ENCODE measurements around the gene FGFBP1.
"Not testable (repeated sequence)": the region's sequence is repeated elsewhere in the genome, so short reads cannot be mapped to it uniquely, and the experiment has no call there.

DNA sequence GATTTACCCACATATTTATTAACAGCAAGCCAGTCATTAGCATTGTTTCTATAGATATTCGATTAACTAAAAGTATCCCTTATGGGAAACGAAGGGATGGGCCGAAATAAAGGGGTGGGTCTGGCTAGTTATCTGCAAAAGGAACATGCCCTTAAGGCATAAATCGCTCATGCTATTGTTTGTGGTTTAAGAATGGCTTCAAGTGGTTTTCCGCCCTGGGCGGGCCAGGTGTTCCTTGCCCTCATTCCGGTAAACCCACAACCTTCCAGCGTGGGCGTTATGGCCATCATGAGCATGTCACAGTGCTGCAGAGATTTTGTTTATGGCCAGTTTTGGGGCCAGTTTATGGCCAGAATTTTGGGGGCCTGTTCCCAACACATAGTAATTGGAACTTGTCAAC lies 22.2 kb downstream of the FGFBP1 start:
- TF ChIP-seq, protein P1, sequence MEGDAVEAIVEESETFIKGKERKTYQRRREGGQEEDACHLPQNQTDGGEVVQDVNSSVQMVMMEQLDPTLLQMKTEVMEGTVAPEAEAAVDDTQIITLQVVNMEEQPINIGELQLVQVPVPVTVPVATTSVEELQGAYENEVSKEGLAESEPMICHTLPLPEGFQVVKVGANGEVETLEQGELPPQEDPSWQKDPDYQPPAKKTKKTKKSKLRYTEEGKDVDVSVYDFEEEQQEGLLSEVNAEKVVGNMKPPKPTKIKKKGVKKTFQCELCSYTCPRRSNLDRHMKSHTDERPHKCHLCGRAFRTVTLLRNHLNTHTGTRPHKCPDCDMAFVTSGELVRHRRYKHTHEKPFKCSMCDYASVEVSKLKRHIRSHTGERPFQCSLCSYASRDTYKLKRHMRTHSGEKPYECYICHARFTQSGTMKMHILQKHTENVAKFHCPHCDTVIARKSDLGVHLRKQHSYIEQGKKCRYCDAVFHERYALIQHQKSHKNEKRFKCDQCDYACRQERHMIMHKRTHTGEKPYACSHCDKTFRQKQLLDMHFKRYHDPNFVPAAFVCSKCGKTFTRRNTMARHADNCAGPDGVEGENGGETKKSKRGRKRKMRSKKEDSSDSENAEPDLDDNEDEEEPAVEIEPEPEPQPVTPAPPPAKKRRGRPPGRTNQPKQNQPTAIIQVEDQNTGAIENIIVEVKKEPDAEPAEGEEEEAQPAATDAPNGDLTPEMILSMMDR (conservative IDR thresholded peaks at IDR 0.05) = not testable (repeated sequence)
- not testable (repeated sequence) for TF ChIP-seq EZH2 (IDR thresholded peaks at IDR 0.05; ENCODE audit: low read depth)
